Left kidney (tissue), 2 donors: ENCODE measurements around the gene STEAP1. TPM values are rescaled to one million over a fixed set of nuclear protein-coding genes. Genes with fewer than 3 reads are reported as not detected.
"Not testable (repeated sequence)": the region's sequence is repeated elsewhere in the genome, so short reads cannot be mapped to it uniquely, and the experiment has no call there.

Experiments
- DNase-seq: peaks from one replicate; pipeline ENCODE4 v3.0.0-alpha.2; 2013
- polyA plus RNA-seq: library from polyadenylated mRNA; unstranded; fragments of 120-200 nt; gene quantifications from one replicate; pipeline ENCODE4 v1.2.1, GENCODE V29; 2013; ENCODE audit not compliant: insufficient read length

Gene STEAP1
- polyA plus RNA-seq, 1 donor = 16.5 TPM

GRCh38 chr7:90172624-90173023, 18.4 kb downstream of the STEAP1 start:
- no peak for DNase-seq

- no peak for DNase-seq
These were observed 19.0 kb downstream of the STEAP1 start for GRCh38 chr7:90173127-90173844.

- no peak for DNase-seq
These were observed 21.4 kb downstream of the STEAP1 start for GRCh38 chr7:90175667-90176066.

GRCh38 chr7:90176195-90176594, 21.9 kb downstream of the STEAP1 start:
- DNase-seq = no peak

GRCh38 chr7:90178166-90178565, 23.9 kb downstream of the STEAP1 start:
- DNase-seq = no peak

- DNase-seq = no peak
These were observed 24.5 kb downstream of the STEAP1 start for GRCh38 chr7:90178679-90179278.

- DNase-seq = no peak
These were observed 25.8 kb downstream of the STEAP1 start for GRCh38 chr7:90180011-90180585.

GRCh38 chr7:90180649-90181048, 26.4 kb downstream of the STEAP1 start:
- no peak for DNase-seq

- DNase-seq = no peak
These were observed 27.2 kb downstream of the STEAP1 start for GRCh38 chr7:90181485-90181884.

GRCh38 chr7:90186290-90186689, 32.0 kb downstream of the STEAP1 start:
- DNase-seq = not testable (repeated sequence)

GRCh38 chr7:90187507-90188050, 33.3 kb downstream of the STEAP1 start:
- DNase-seq = no peak

- DNase-seq = no peak
These were observed 34.0 kb downstream of the STEAP1 start for GRCh38 chr7:90188281-90188680.

GRCh38 chr7:90190995-90191394, 36.7 kb downstream of the STEAP1 start:
- no peak for DNase-seq

GRCh38 chr7:90191648-90192047, 37.4 kb downstream of the STEAP1 start:
- no peak for DNase-seq

- DNase-seq = no peak
These were observed 38.8 kb downstream of the STEAP1 start for GRCh38 chr7:90192876-90193750.

- no peak for DNase-seq
These were observed 40.9 kb downstream of the STEAP1 start for GRCh38 chr7:90194911-90195809.

GRCh38 chr7:90201500-90202195, 47.4 kb downstream of the STEAP1 start:
- no peak for DNase-seq

GRCh38 chr7:90207956-90208355, 53.7 kb downstream of the STEAP1 start:
- DNase-seq = no peak

GRCh38 chr7:90209776-90210175, 55.5 kb downstream of the STEAP1 start:
- no peak for DNase-seq

GRCh38 chr7:90210475-90210874, 56.2 kb downstream of the STEAP1 start:
- DNase-seq = no peak

GRCh38 chr7:90210981-90211380, 56.7 kb downstream of the STEAP1 start:
- DNase-seq = peak; percentile 24
